Large intestine (tissue), 3 donors: Measurements from ENCODE around the gene SH2D6. TPM values are rescaled to one million over a fixed set of nuclear protein-coding genes. Genes with fewer than 3 reads are reported as not detected.

Experiments
- DNase-seq, 2 donors: peaks; one replicate each; pipeline versions ENCODE4 v3.0.0 to v3.0.0-alpha.2; 2013
- H3K27ac ChIP-seq: one replicate; pipeline ENCODE4 v1.5.1; 2013; ENCODE audit warnings: low read length
- H3K27me3 ChIP-seq: 2 replicates; pipeline ENCODE4 v1.6.1; 2013; ENCODE audit warnings: low read length; ENCODE audit not compliant: control insufficient read depth, insufficient read depth
- H3K36me3 ChIP-seq: 2 replicates; pipeline ENCODE4 v1.6.1; 2013; ENCODE audit warnings: low read length; ENCODE audit not compliant: control insufficient read depth, insufficient read depth
- H3K4me1 ChIP-seq: one replicate; pipeline ENCODE4 v1.6.1; 2013; ENCODE audit warnings: low read length; ENCODE audit not compliant: control insufficient read depth, insufficient read depth
- H3K4me3 ChIP-seq: one replicate; pipeline ENCODE4 v1.5.1; 2013; ENCODE audit warnings: low read length
- H3K9me3 ChIP-seq: one replicate; pipeline ENCODE4 v1.6.1; 2013; ENCODE audit warnings: mild to moderate bottlenecking, low read depth, low read length, moderate library complexity; ENCODE audit not compliant: control insufficient read depth
- WGBS: methylation state at CpG from one replicate; pipeline ENCODE4 v1.1.5; 2013; ENCODE audit warnings: low lambda C conversion rate; ENCODE audit not compliant: insufficient coverage; 5-methylcytosine and 5-hydroxymethylcytosine counted together
- polyA plus RNA-seq: library from polyadenylated mRNA; unstranded; fragments of 120-200 nt; gene quantifications from one replicate; pipeline ENCODE4 v1.2.1, GENCODE V29; 2013

SH2D6 gene
- polyA plus RNA-seq, 1 donor, result 3.8 TPM

DNA sequence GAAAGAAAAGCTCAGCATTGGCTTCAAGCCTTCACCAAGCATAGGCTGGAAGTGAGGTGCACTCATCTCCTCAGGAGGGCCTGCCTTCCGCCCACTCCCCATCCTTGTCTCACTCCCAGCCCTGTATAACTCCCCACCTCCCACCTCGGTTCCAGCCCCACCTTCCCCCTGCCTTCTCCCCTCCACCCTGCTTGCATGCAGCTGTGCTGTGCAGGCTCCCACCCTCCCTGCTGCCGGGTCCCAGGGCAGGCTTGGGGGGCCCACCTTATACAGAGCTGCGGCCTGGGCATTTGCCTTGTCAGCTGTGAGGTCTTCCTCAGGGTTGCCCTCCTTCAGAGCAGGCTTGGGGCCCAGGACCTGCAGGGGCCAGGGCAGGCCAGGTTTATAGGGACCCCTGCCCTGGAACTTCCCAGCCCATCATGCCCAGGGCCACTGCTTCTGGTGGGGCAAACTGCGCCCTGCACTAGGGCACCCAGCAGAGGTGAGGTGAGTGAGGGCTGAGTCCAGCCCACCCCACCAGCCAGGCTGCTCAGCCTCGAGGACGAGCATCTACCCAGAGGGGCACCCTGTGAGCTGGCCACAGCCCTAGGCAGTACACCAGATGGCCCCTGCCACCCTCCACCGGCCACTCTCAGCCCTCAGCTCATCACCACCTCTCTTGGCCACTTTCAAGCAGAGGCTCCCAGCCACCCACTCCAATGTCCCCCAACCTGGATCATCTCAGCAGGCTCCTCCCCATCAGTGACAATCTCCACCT lies 19.9 kb upstream of the SH2D6 start:
- Histone ChIP-seq H3K4me3 (no peak overlapping the region), H3K27me3 (no peaks in the 10 kb centered on the region), H3K9me3 (peaks cover 2% of the 10 kb centered on the region), H3K36me3 (peaks cover 30% of the 10 kb centered on the region), H3K27ac (no peak overlapping the region), H3K4me1 (peaks cover 2% of the 10 kb centered on the region)
- no peak for DNase-seq
- no CpG with 5 or more reads among the region's 8 CpGs for WGBS

DNA sequence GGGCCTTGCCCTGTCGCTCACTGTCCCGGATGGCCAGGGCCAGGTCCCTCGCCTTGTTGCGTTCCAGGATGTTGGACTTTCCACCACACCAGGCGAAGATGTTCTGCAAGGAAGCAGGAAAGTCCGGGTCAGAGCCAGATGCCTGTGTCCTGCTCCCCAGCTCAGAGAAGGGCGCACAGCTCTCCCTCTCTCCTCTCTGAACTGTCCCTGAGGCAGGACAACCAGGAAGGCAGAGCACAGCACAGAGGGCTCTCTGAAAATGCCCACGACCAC lies 19.4 kb upstream of the SH2D6 start:
- no peaks in the 10 kb centered on the region for H3K27me3 ChIP-seq
- H3K36me3 ChIP-seq, result peaks cover 25% of the 10 kb centered on the region

GRCh38 chr2:85400023-85400422 lies 18.5 kb upstream of the SH2D6 start:
- no CpG with 5 or more reads among the region's 8 CpGs for WGBS
- Histone ChIP-seq H3K9me3 (peaks cover 7% of the 10 kb centered on the region), H3K4me3 (no peak overlapping the region), H3K27ac (no peak overlapping the region), H3K4me1 (peaks cover 2% of the 10 kb centered on the region), H3K27me3 (no peaks in the 10 kb centered on the region), H3K36me3 (peaks cover 19% of the 10 kb centered on the region)
- no peak for DNase-seq

More for the DNA sequence above, 19.4 kb upstream of the SH2D6 start:
- DNase-seq, result no peak
- Histone ChIP-seq H3K9me3 (peaks cover 7% of the 10 kb centered on the region), H3K4me1 (peaks cover 2% of the 10 kb centered on the region), H3K27ac (no peak overlapping the region), H3K4me3 (no peak overlapping the region)
- WGBS, result no CpG with 5 or more reads among the region's 8 CpGs

DNA sequence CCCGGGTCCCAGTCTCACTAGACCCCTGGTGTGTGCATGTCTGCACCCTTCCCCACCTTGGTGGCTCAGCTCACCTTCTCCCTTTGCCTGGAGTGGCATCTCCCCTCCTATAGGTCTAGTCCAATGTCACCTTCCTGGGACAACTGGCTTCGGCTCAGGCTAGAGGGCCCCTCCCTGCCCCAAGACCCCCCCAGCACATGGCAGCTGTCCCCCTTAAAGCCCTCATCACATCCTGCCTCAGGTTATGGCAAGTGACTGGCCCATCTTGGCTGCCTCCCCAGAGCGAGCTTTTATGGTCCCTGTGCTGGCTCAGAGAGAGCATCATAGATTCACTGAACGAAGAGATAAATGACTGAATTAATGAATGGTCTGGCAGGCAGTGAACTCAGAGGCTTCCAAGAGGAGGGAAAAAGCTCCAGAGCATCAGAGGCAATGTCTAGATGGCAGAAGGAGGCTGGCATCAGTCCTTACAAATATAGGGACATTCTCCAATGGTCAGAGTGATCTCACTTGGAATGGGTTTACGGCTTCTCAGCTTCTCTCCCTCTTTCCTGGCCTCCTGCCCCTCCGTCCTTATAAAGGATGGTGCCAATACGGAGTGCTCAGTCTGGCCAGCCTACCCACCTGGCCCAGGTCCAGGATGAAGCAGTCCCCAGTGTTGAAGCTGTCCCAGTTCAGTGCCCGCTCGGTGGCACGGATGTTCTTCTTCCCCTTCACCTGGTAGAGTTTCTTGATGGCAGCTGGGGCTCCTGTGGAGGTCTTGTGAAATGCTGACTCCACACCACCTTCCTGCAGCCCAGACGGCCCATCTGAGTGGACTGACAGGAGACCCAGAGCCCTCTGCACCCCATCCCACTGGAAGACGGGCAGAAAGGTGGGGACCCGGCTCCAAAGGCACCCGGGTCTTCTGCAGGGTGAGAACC lies 17.7 kb upstream of the SH2D6 start:
- DNase-seq, result no peak
- WGBS, result 83% methylated on average over 1 of the region's 14 CpGs
- Histone ChIP-seq H3K9me3 (peaks cover 7% of the 10 kb centered on the region), H3K27me3 (no peaks in the 10 kb centered on the region), H3K36me3 (peaks cover 13% of the 10 kb centered on the region), H3K27ac (no peak overlapping the region), H3K4me1 (peaks cover 2% of the 10 kb centered on the region), H3K4me3 (no peak overlapping the region)

DNA sequence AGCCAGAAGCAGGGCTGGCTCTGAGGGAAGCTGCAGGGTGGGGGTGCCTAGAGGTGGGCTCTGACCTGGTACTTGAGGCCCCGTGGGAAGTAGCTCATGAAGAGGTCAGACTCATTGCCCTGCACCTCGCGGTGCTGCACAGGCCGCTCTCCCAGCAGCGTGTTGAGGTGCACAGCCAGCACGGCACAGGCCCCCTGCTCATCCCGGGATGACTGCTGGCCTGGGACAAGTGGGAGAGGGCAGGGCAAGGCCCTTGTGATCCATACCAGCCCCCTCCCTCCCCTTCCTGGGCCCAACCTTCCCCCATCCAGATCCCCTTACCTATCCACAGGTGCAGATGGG lies 17.1 kb upstream of the SH2D6 start:
- no peak for DNase-seq
- Histone ChIP-seq H3K27me3 (no peaks in the 10 kb centered on the region), H3K9me3 (peaks cover 7% of the 10 kb centered on the region), H3K4me1 (peaks cover 7% of the 10 kb centered on the region), H3K27ac (no peak overlapping the region), H3K36me3 (peaks cover 13% of the 10 kb centered on the region), H3K4me3 (no peak overlapping the region)
- no CpG with 5 or more reads among the region's 7 CpGs for WGBS

DNA sequence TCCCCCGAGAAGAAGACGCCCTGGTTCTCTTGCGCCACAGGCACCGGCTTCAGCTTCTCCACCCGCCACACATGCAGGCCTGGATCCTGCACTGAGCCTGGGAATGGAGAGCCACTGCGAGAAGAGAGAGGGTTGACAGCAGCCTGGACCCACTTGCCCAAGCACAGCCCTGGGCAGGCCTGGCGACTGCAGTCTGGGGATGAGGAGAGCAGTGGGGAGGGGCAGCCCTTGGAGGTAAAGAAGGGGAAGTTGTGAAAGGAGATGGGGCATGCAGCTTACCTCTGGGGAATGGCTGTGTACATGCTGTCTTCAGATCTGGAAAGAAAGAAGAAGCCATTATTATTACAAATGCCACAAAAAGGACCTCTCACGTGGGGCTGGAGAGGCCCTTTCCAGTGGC lies 16.7 kb upstream of the SH2D6 start:
- H3K27ac ChIP-seq, result no peak overlapping the region
- H3K4me3 ChIP-seq, result no peak overlapping the region
- DNase-seq, result no peak
- H3K36me3 ChIP-seq, result peaks cover 13% of the 10 kb centered on the region
- no peaks in the 10 kb centered on the region for H3K27me3 ChIP-seq
- WGBS, result no CpG with 5 or more reads among the region's 8 CpGs
- peaks cover 7% of the 10 kb centered on the region for H3K9me3 ChIP-seq
- H3K4me1 ChIP-seq, result peaks cover 7% of the 10 kb centered on the region

- Histone ChIP-seq H3K27ac (no peak overlapping the region), H3K9me3 (peaks cover 7% of the 10 kb centered on the region), H3K27me3 (no peaks in the 10 kb centered on the region), H3K36me3 (peaks cover 5% of the 10 kb centered on the region), H3K4me1 (peaks cover 17% of the 10 kb centered on the region), H3K4me3 (no peak overlapping the region)
- 100% methylated on average over 2 of the region's 15 CpGs for WGBS
- no peak for DNase-seq
Measured at GRCh38 chr2:85405201-85406059, 13.1 kb upstream of the SH2D6 start.

DNA sequence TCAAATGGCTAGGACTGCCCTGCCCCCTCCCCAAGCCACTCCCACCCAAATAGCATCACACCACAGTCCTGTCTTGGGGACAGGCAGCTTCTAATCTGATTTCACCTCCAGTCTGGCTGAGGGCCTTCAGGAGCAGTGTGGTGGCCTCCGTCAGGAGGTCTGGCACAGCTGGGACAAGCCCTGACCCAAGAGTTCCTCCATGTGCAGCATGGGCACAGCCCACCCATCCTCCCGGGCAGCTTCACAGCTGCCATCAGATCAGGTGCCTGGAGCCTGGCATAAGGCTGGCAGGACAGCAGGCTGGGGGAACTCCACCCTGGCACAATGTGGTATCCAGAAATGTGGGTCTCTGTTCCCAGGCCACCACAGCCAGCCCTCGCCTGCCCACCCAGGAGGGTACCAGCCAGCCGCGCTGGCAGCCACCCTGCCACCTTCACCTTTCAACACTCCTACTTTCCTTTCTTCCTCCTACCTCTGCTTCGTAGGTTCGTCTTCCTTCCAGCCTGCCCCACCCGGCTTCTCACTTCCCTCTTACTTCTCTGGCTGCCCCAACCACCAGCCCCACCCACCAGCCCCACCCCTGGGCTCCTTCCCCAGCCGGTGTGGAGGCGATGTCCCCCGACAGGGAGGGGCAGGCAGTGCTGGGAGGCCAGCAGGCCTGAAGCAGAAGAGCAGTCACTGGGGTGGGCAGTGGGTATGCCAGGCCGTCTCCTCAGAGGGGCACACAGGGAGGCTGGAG lies 8.5 kb upstream of the SH2D6 start, which contains the start of gene CAPG:
TSS of gene CAPG (minus strand) at position 522 of the 739 bp plus-strand sequence. CDS start 8,221 bp downstream, outside the sequence.
- Histone ChIP-seq H3K36me3 (no peaks in the 10 kb centered on the region), H3K27me3 (no peaks in the 10 kb centered on the region), H3K9me3 (no peaks in the 10 kb centered on the region), H3K4me1 (peaks cover 35% of the 10 kb centered on the region), H3K4me3 (no peak within 1 kb of the TSS), H3K27ac (peak within 1 kb of the TSS; percentile 30)
- peak in 1 of 2 donors; percentile 77 for DNase-seq
- WGBS, result 23% methylated on average over 4 of the region's 12 CpGs

GRCh38 chr2:85410584-85411404 lies 7.7 kb upstream of the SH2D6 start:
- no peaks in the 10 kb centered on the region for H3K9me3 ChIP-seq
- DNase-seq, result peak in 1 of 2 donors; percentile 29
- peaks cover 35% of the 10 kb centered on the region for H3K4me1 ChIP-seq
- H3K36me3 ChIP-seq, result no peaks in the 10 kb centered on the region
- no peak overlapping the region for H3K4me3 ChIP-seq
- H3K27me3 ChIP-seq, result no peaks in the 10 kb centered on the region
- peak overlapping the region; percentile 28 for H3K27ac ChIP-seq
- WGBS, result 80% methylated on average over 2 of the region's 13 CpGs
